ENCODE data around the gene NEGR1.

NEGR1 gene

GRCh38 chr1:72119491-72119890 is 162.8 kb downstream of the NEGR1 start:
- Histone ChIP-seq H3K4me1 (ENCODE audit: low read depth, poor library complexity, severe bottlenecking) (no peaks in the 10 kb centered on the region), H2AFZ (ENCODE audit: low read depth) (no peak overlapping the region), H4K20me1 (ENCODE audit: insufficient read depth) (no peaks in the 10 kb centered on the region), H3K9ac (no peak overlapping the region), H3K36me3 (ENCODE audit: insufficient read depth) (no peaks in the 10 kb centered on the region), H3K4me3 (IDR thresholded peaks at IDR 0.05; ENCODE audit: insufficient read depth, low read depth, low read length) (no peak overlapping the region), H3K79me2 (ENCODE audit: insufficient read depth, low read depth) (no peaks in the 10 kb centered on the region), H3K4me2 (no peak overlapping the region), H3K27me3 (ENCODE audit: insufficient read depth, low read depth) (no peaks in the 10 kb centered on the region), H3K27ac (no peak overlapping the region)
- no peak for TF ChIP-seq CTCF (conservative IDR thresholded peaks at IDR 0.05; ENCODE audit: low read depth, low read length)

GRCh38 chr1:72117621-72118020 is 164.7 kb downstream of the NEGR1 start:
- no peak overlapping the region for H3K4me3 ChIP-seq (IDR thresholded peaks at IDR 0.05; ENCODE audit: insufficient read depth, low read depth, low read length)
- H3K36me3 ChIP-seq (ENCODE audit: insufficient read depth): no peaks in the 10 kb centered on the region
- H3K27ac ChIP-seq: no peak overlapping the region
- H3K4me1 ChIP-seq (ENCODE audit: low read depth, poor library complexity, severe bottlenecking): no peaks in the 10 kb centered on the region
- no peak overlapping the region for H3K4me2 ChIP-seq
- no peaks in the 10 kb centered on the region for H4K20me1 ChIP-seq (ENCODE audit: insufficient read depth)
- no peak overlapping the region for H2AFZ ChIP-seq (ENCODE audit: low read depth)
- H3K27me3 ChIP-seq (ENCODE audit: insufficient read depth, low read depth): no peaks in the 10 kb centered on the region
- H3K79me2 ChIP-seq (ENCODE audit: insufficient read depth, low read depth): no peaks in the 10 kb centered on the region
- TF ChIP-seq CTCF (conservative IDR thresholded peaks at IDR 0.05; ENCODE audit: low read depth, low read length): no peak
- no peak overlapping the region for H3K9ac ChIP-seq

GRCh38 chr1:72115290-72115689 is 167.0 kb downstream of the NEGR1 start:
- Histone ChIP-seq H2AFZ (ENCODE audit: low read depth) (no peak overlapping the region), H3K36me3 (ENCODE audit: insufficient read depth) (no peaks in the 10 kb centered on the region), H3K4me3 (IDR thresholded peaks at IDR 0.05; ENCODE audit: insufficient read depth, low read depth, low read length) (no peak overlapping the region), H3K4me2 (no peak overlapping the region), H3K4me1 (ENCODE audit: low read depth, poor library complexity, severe bottlenecking) (no peaks in the 10 kb centered on the region), H3K9ac (no peak overlapping the region), H3K27me3 (ENCODE audit: insufficient read depth, low read depth) (no peaks in the 10 kb centered on the region), H3K27ac (no peak overlapping the region), H3K79me2 (ENCODE audit: insufficient read depth, low read depth) (no peaks in the 10 kb centered on the region), H4K20me1 (ENCODE audit: insufficient read depth) (no peaks in the 10 kb centered on the region)
- TF ChIP-seq CTCF (conservative IDR thresholded peaks at IDR 0.05; ENCODE audit: low read depth, low read length): no peak

GRCh38 chr1:72111662-72112061 is 170.7 kb downstream of the NEGR1 start:
- Histone ChIP-seq H3K79me2 (ENCODE audit: insufficient read depth, low read depth) (no peaks in the 10 kb centered on the region), H2AFZ (ENCODE audit: low read depth) (no peak overlapping the region), H3K4me1 (ENCODE audit: low read depth, poor library complexity, severe bottlenecking) (no peaks in the 10 kb centered on the region), H3K36me3 (ENCODE audit: insufficient read depth) (no peaks in the 10 kb centered on the region), H3K27me3 (ENCODE audit: insufficient read depth, low read depth) (no peaks in the 10 kb centered on the region), H3K9ac (no peak overlapping the region), H4K20me1 (ENCODE audit: insufficient read depth) (no peaks in the 10 kb centered on the region), H3K4me2 (no peak overlapping the region), H3K4me3 (IDR thresholded peaks at IDR 0.05; ENCODE audit: insufficient read depth, low read depth, low read length) (no peak overlapping the region), H3K27ac (no peak overlapping the region)
- TF ChIP-seq CTCF (conservative IDR thresholded peaks at IDR 0.05; ENCODE audit: low read depth, low read length): no peak

- Histone ChIP-seq H3K4me1 (ENCODE audit: low read depth, poor library complexity, severe bottlenecking) (no peaks in the 10 kb centered on the region), H3K27ac (no peak overlapping the region)
- TF ChIP-seq CTCF (conservative IDR thresholded peaks at IDR 0.05; ENCODE audit: low read depth, low read length): no peak
These were observed 172.4 kb downstream of the NEGR1 start for GRCh38 chr1:72109916-72110315.

More at GRCh38 chr1:72109916-72110315, 172.4 kb downstream of the NEGR1 start:
- H4K20me1 ChIP-seq (ENCODE audit: insufficient read depth): no peaks in the 10 kb centered on the region
- no peak overlapping the region for H3K4me3 ChIP-seq (IDR thresholded peaks at IDR 0.05; ENCODE audit: insufficient read depth, low read depth, low read length)
- H3K36me3 ChIP-seq (ENCODE audit: insufficient read depth): no peaks in the 10 kb centered on the region
- H3K4me2 ChIP-seq: no peak overlapping the region
- no peak overlapping the region for H2AFZ ChIP-seq (ENCODE audit: low read depth)
- H3K27me3 ChIP-seq (ENCODE audit: insufficient read depth, low read depth): no peaks in the 10 kb centered on the region
- H3K79me2 ChIP-seq (ENCODE audit: insufficient read depth, low read depth): no peaks in the 10 kb centered on the region
- no peak overlapping the region for H3K9ac ChIP-seq

Data from KMS-11 (cell line).